Right atrium auricular region (tissue), 2 donors: ENCODE measurements around the gene SATB2. TPM values are rescaled to one million over a fixed set of nuclear protein-coding genes. Genes with fewer than 3 reads are reported as not detected.

Experiments used
- DNase-seq: peaks from one replicate; pipeline ENCODE4 v3.0.0-alpha.2; 2019; ENCODE audit warnings: low spot score
- H3K27ac ChIP-seq, 2 donors: fragments of 200-600 bp; sonication (generic); 1 replicate in 1 of 2; 2 replicates in 1 of 2; pipeline ENCODE4 v1.5.1; 2016 to 2019
- H3K27me3 ChIP-seq, 2 donors: fragments of 200-600 bp; sonication (generic); one replicate each; pipeline versions ENCODE4 v1.5.1 to v1.6.0; 2017 to 2019
- H3K36me3 ChIP-seq: fragments of 200-600 bp; sonication (generic); one replicate; pipeline ENCODE4 v1.5.1; 2016
- H3K4me1 ChIP-seq, 2 donors: fragments of 200-600 bp; sonication (generic); one replicate each; pipeline versions ENCODE4 v1.5.1 to v1.6.0; 2017 to 2019
- H3K4me3 ChIP-seq, 2 donors: fragments of 200-600 bp; sonication (generic); 1 replicate in 1 of 2; 2 replicates in 1 of 2; pipeline ENCODE4 v1.5.1; 2017 to 2019; ENCODE audit warnings: mild to moderate bottlenecking in 1 of 2, moderate library complexity in 1 of 2
- H3K9me3 ChIP-seq, 2 donors: fragments of 200-600 bp; sonication (generic); one replicate each; pipeline ENCODE4 v1.5.1; 2019
- CTCF ChIP-seq, 2 donors: fragments of 200-600 bp; sonication (generic); IDR thresholded peaks; one replicate each; pipeline ENCODE4 v1.5.1; 2019; ENCODE audit warnings: antibody characterized with exemption in 2 of 2
- total RNA-seq, 2 donors: library from RNA; depleted of rRNA; stranded (reverse); fragments of >200 nt; gene quantifications; one replicate each; pipeline ENCODE4 v1.1.0, GENCODE V29; 2016

Gene SATB2
- total RNA-seq, 2 donors from 2014 or later: 1.0 to 1.2 TPM

- no peaks in the 10 kb centered on the region for H3K9me3 ChIP-seq
- H3K4me3 ChIP-seq: no peak overlapping the region
- no peak for TF ChIP-seq CTCF (IDR thresholded peaks at IDR 0.05)
- no peaks in the 10 kb centered on the region for H3K27me3 ChIP-seq
- no peaks in the 10 kb centered on the region for H3K4me1 ChIP-seq
- H3K36me3 ChIP-seq: no peaks in the 10 kb centered on the region
- no peak for DNase-seq
- no peak overlapping the region for H3K27ac ChIP-seq
Observed at GRCh38 chr2:199414001-199414400, 43.7 kb downstream of the SATB2 start.

- TF ChIP-seq CTCF (IDR thresholded peaks at IDR 0.05): no peak
- Histone ChIP-seq H3K4me3 (no peak overlapping the region), H3K27me3 (no peaks in the 10 kb centered on the region), H3K36me3 (no peaks in the 10 kb centered on the region), H3K4me1 (no peaks in the 10 kb centered on the region), H3K27ac (no peak overlapping the region), H3K9me3 (no peaks in the 10 kb centered on the region)
- DNase-seq: no peak
Observed at GRCh38 chr2:199409759-199410529, 47.8 kb downstream of the SATB2 start.

- no peaks in the 10 kb centered on the region for H3K36me3 ChIP-seq
- no peak overlapping the region for H3K27ac ChIP-seq
- no peak for DNase-seq
- H3K9me3 ChIP-seq: no peaks in the 10 kb centered on the region
- H3K4me1 ChIP-seq: no peaks in the 10 kb centered on the region
- no peak overlapping the region for H3K4me3 ChIP-seq
- H3K27me3 ChIP-seq: no peaks in the 10 kb centered on the region
- TF ChIP-seq CTCF (IDR thresholded peaks at IDR 0.05): no peak
Observed at GRCh38 chr2:199407421-199407820, 50.3 kb downstream of the SATB2 start.

GRCh38 chr2:199405241-199405640 lies 52.5 kb downstream of the SATB2 start:
- no peak overlapping the region for H3K27ac ChIP-seq
- H3K4me3 ChIP-seq: no peak overlapping the region
- H3K27me3 ChIP-seq: no peaks in the 10 kb centered on the region
- no peak for DNase-seq
- no peaks in the 10 kb centered on the region for H3K4me1 ChIP-seq
- peak in 1 of 2 donors; percentile 21 for TF ChIP-seq CTCF (IDR thresholded peaks at IDR 0.05)
- H3K36me3 ChIP-seq: no peaks in the 10 kb centered on the region
- no peaks in the 10 kb centered on the region for H3K9me3 ChIP-seq

- no peak for DNase-seq
- Histone ChIP-seq H3K4me3 (no peak overlapping the region), H3K9me3 (no peaks in the 10 kb centered on the region), H3K27me3 (no peaks in the 10 kb centered on the region), H3K4me1 (no peaks in the 10 kb centered on the region), H3K36me3 (no peaks in the 10 kb centered on the region), H3K27ac (no peak overlapping the region)
- no peak for TF ChIP-seq CTCF (IDR thresholded peaks at IDR 0.05)
Observed at GRCh38 chr2:199404841-199405240, 52.9 kb downstream of the SATB2 start.

GRCh38 chr2:199395311-199395710 lies 62.4 kb downstream of the SATB2 start:
- no peak overlapping the region for H3K4me3 ChIP-seq
- no peak for DNase-seq
- H3K27me3 ChIP-seq: no peaks in the 10 kb centered on the region
- H3K36me3 ChIP-seq: no peaks in the 10 kb centered on the region
- no peaks in the 10 kb centered on the region for H3K4me1 ChIP-seq
- H3K9me3 ChIP-seq: no peaks in the 10 kb centered on the region
- H3K27ac ChIP-seq: no peak overlapping the region
- no peak for TF ChIP-seq CTCF (IDR thresholded peaks at IDR 0.05)
